HEK293T (cell line): Measurements from ENCODE around the gene LILRB3.
"Not testable (repeated sequence)": the region's sequence is repeated elsewhere in the genome, so short reads cannot be mapped to it uniquely, and the experiment has no call there.

Source experiments
- BHLHE40 ChIP-seq: fragments of 450-650 bp; IDR thresholded peaks from 2 replicates; pipeline ENCODE4 v1.6.1; 2016; ENCODE audit warnings: mild to moderate bottlenecking, moderate library complexity, borderline replicate concordance
- CTBP1 ChIP-seq: fragments of 450-650 bp; IDR thresholded peaks from 2 replicates; pipeline ENCODE4 v1.6.1; 2016; ENCODE audit warnings: borderline replicate concordance
- ELF4 ChIP-seq: fragments of 450-650 bp; IDR thresholded peaks from 2 replicates; pipeline ENCODE4 v1.6.1; 2017; ENCODE audit warnings: antibody characterized with exemption
- FOXA1 ChIP-seq: fragments of 450-650 bp; IDR thresholded peaks from 2 replicates; pipeline ENCODE4 v1.6.1; 2016; ENCODE audit warnings: mild to moderate bottlenecking
- FOXM1 ChIP-seq: fragments of 450-650 bp; IDR thresholded peaks from 2 replicates; pipeline ENCODE4 v1.6.1; 2017; ENCODE audit warnings: mild to moderate bottlenecking, borderline replicate concordance
- HDGF ChIP-seq: fragments of 450-650 bp; IDR thresholded peaks from 2 replicates; pipeline ENCODE4 v1.6.1; 2017; ENCODE audit warnings: antibody characterized with exemption, borderline replicate concordance
- NFRKB ChIP-seq: fragments of 450-650 bp; IDR thresholded peaks from 2 replicates; pipeline ENCODE4 v1.6.1; 2016; ENCODE audit warnings: mild to moderate bottlenecking, moderate library complexity
- PKNOX1 ChIP-seq: fragments of 450-650 bp; IDR thresholded peaks from 2 replicates; pipeline ENCODE4 v1.6.1; 2016
- SP1 ChIP-seq: fragments of 450-650 bp; IDR thresholded peaks from 2 replicates; pipeline ENCODE4 v1.6.1; 2017
- SUZ12 ChIP-seq: fragments of 450-650 bp; IDR thresholded peaks from 2 replicates; pipeline ENCODE4 v1.6.1; 2016; ENCODE audit warnings: mild to moderate bottlenecking
- TARDBP ChIP-seq: fragments of 450-650 bp; IDR thresholded peaks from 2 replicates; pipeline ENCODE4 v1.6.1; 2016

DNA sequence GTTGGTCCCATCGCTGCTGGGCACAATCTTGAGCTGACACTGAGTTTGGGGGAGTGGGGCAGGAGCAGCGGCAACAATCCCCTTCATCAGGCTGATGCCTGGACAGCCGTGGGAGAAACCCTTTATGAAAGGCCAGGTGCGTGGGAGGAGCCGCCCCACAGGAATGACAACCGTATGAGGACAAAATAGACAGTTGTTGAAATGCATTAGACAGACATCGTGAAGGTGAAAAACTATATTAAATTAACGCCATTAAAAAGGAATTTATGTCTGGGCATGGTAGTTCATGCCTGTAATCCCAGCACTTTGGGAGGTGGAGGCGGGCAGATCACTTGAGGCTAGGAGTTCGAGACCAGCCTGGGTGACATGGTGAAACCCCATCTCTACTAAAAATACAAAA is 1.8 kb upstream of the LILRB3 start:
- TF ChIP-seq NFRKB, BHLHE40, ELF4, PKNOX1, FOXA1, HDGF, SUZ12, FOXM1, CTBP1, SP1, TARDBP: not testable (repeated sequence)
